Psoas muscle (tissue), 8 donors: Measurements from ENCODE around the gene TSPAN10. TPM values are rescaled to one million over a fixed set of nuclear protein-coding genes. Genes with fewer than 3 reads are reported as not detected.
A peak's percentile ranks its signal among the peaks of the same experiment; 100 is the strongest.

Source experiments
- ATAC-seq, 4 donors: fragments of 200-7000 bp; cut with Tn5 transposase; one replicate each; pipeline ENCODE4 v1.9.1; 2020; ENCODE audit warnings: moderate library complexity in 3 of 4, mild to moderate bottlenecking in 2 of 4
- DNase-seq, 2 donors: peaks; one replicate each; pipeline ENCODE4 v3.0.0-alpha.2; 2020
- H3K27ac ChIP-seq: fragments of 200-600 bp; one replicate; pipeline ENCODE4 v1.8.0; 2022
- H3K27me3 ChIP-seq, 3 donors: fragments of 200-600 bp in 1 of 3; one replicate each; pipeline versions ENCODE4 v1.6.1 to v1.8.0; 2013 to 2022; ENCODE audit warnings: low read length in 2 of 3, mild to moderate bottlenecking in 2 of 3, moderate library complexity in 1 of 3; ENCODE audit not compliant: insufficient read depth in 3 of 3
- H3K36me3 ChIP-seq, 2 donors: fragments of 200-600 bp in 1 of 2; one replicate each; pipeline versions ENCODE4 v1.6.1 to v1.8.0; 2013 to 2022; ENCODE audit warnings: low read depth in 1 of 2, mild to moderate bottlenecking in 1 of 2, moderate library complexity in 1 of 2; ENCODE audit not compliant: insufficient read depth in 1 of 2
- H3K4me1 ChIP-seq: fragments of 200-600 bp; one replicate; pipeline ENCODE4 v1.8.0; 2022
- H3K4me3 ChIP-seq: fragments of 200-600 bp; one replicate; pipeline ENCODE4 v1.8.0; 2022; ENCODE audit warnings: mild to moderate bottlenecking
- H3K9me3 ChIP-seq: fragments of 200-600 bp; one replicate; pipeline ENCODE4 v1.8.0; 2022
- CTCF ChIP-seq: fragments of 200-600 bp; IDR thresholded peaks from one replicate; pipeline ENCODE4 v1.8.0; 2022; ENCODE audit warnings: antibody characterized with exemption
- WGBS, 3 donors: extraction: QIAGEN DNeasy Blood & Tissue Kit; methylation state at CpG; one replicate each; pipeline versions ENCODE4 v1.1.6 to v1.1.7; 2013; 5-methylcytosine and 5-hydroxymethylcytosine counted together
- intact Hi-C, 2 donors: fragments of 100-400 bp; cut with DNase I; formaldehyde crosslinking; loops; one replicate each; pipeline versions ENCODE4 v1.11.0 to v1.14.2; 2022
- polyA plus RNA-seq, 3 donors: library from polyadenylated mRNA; stranded (reverse); fragments of 200-250 nt; gene quantifications; one replicate each; pipeline ENCODE4 v1.2.3, GENCODE V29; 2013
- total RNA-seq, 4 donors: library from RNA; stranded (reverse); fragmentation: NEBNext Ultra II Directional in 2 of 4; extraction: Animal tissue kit (Norgen Biotek cat#: 25700) in 2 of 4; gene quantifications; one replicate each; pipeline versions ENCODE4 v1.2.1 to v1.2.4, GENCODE V29; 2021 to 2023
- donor health status: healthy with polysubstance abuse.
- donor health status: DM: no; HTN: no; CAD: no; lungs with moderate emphysema.
- donor health status: Bipolar disorder and iron deficiency.
- donor health status: healthy.
- donor health status: DM: yes; HTN: yes; CAD: no.
- donor health status: DM: no; HTN: no; CAD: no.
- donor health status: DM: no; HTN: no; CAD: no.
- donor health status: DM: yes; HTN: yes; CAD: no.

Gene TSPAN10
- total and polyA plus RNA-seq, 7 donors, result 0.09 to 0.67 (median 0.22) TPM; not detected in 2

- H3K36me3 ChIP-seq, result peaks cover 0 to 15% of the 10 kb centered on the region in 2 donors
- WGBS, 3 donors, result 84 to 87% (median 86%) methylated on average over 9 of the region's 9 CpGs
- TF ChIP-seq CTCF, result no peak
- no peak overlapping the region for H3K4me3 ChIP-seq
- intact Hi-C loops, result no loop called here
- ATAC-seq, result no peak
- no peaks in the 10 kb centered on the region for H3K9me3 ChIP-seq
- peaks cover 9% of the 10 kb centered on the region for H3K4me1 ChIP-seq
- H3K27me3 ChIP-seq, result no peaks in the 10 kb centered on the region
- no peak for DNase-seq
- H3K27ac ChIP-seq, result no peak overlapping the region
These were observed 23.4 kb downstream of the TSPAN10 start for GRCh38 chr17:81660441-81660840.

- 89 to 99% (median 93%) methylated on average over 4 of the region's 4 CpGs for WGBS, 3 donors
- Histone ChIP-seq H3K9me3 (no peaks in the 10 kb centered on the region), H3K4me1 (peaks cover 14% of the 10 kb centered on the region), H3K4me3 (no peak overlapping the region), H3K27me3 (no peaks in the 10 kb centered on the region), H3K36me3 (peaks cover 0 to 15% of the 10 kb centered on the region in 2 donors), H3K27ac (no peak overlapping the region)
- TF ChIP-seq CTCF, result no peak
- ATAC-seq, result no peak
- intact Hi-C loops, result no loop called here
- no peak for DNase-seq
These were observed 25.0 kb downstream of the TSPAN10 start for GRCh38 chr17:81662002-81662401.

GRCh38 chr17:81664051-81664470 lies 27.1 kb downstream of the TSPAN10 start:
- WGBS, 3 donors, result 52 to 70% (median 62%) methylated on average over 7 of the region's 7 CpGs
- peaks cover 11% of the 10 kb centered on the region for H3K4me1 ChIP-seq
- no peak overlapping the region for H3K4me3 ChIP-seq
- no peak for DNase-seq
- no peak for ATAC-seq
- H3K27me3 ChIP-seq, result no peaks in the 10 kb centered on the region
- no peak for TF ChIP-seq CTCF
- H3K27ac ChIP-seq, result no peak overlapping the region
- intact Hi-C loops, result no loop called here
- H3K9me3 ChIP-seq, result no peaks in the 10 kb centered on the region
- peaks cover 0 to 23% of the 10 kb centered on the region in 2 donors for H3K36me3 ChIP-seq

DNA sequence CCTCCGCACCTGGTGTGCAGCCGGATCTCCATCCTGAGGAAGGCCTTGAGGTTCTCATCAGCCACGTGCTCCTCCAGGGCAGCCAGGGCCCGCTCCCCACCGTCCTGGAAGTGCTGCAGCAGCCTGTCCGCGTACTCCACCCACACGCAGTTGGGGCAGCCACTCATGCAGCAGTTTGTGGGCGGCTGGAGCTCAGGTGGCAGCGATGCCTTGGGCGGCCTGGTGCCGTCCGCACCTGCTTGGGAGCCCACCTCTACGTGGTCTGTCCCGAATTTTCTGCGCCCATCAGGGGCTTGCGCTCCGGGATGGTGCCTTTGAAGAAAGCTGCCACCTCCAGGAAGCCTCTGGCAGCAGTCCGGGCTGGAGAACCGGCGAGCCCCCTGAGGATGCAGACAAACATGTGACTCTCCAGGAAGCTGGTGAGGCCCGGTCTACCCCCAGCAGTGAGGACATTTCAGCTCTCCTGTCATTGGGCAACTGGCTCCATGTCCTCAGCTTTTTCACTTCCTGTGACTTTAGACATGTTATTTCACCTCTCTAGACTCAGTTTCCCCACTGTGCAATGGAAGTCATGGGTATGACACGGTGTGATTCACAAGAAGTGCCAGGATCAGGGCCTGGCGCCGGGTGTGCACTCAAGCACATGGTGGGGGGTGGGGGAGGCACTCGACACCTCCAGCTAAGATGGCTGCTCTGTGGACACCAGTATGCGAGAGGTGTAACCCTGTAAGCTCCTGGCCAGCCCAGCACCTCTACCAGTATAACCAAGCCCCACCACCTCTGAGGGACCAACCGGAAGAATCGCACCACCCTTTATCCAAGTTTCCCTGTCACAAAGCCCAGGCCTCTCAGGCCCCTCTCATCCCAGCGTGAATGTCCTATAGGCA lies 28.5 kb downstream of the TSPAN10 start:
- DNase-seq (no peak), ATAC-seq (peak; percentile 4 to 33 (median 27))
- Histone ChIP-seq H3K36me3 (peaks cover 0 to 37% of the 10 kb centered on the region in 2 donors), H3K27me3 (no peaks in the 10 kb centered on the region), H3K9me3 (no peaks in the 10 kb centered on the region), H3K4me1 (peaks cover 11% of the 10 kb centered on the region), H3K4me3 (peak overlapping the region; percentile 100), H3K27ac (peak overlapping the region; percentile 90)
- TF ChIP-seq CTCF, result no peak
- intact Hi-C loops, result loop anchor here (2.0 kb wide), 1 partner anchor 29 kb away; the partner anchor contains the start of genes NPLOC4 (in 2 of the 2) and TSPAN10 (in 2 of the 2)
- WGBS, 3 donors, result 56 to 63% (median 62%) methylated on average over 30 of the region's 30 CpGs
